D721Med (cell line): ENCODE measurements around the gene CEACAM8.

ENCODE experiments used
- DNase-seq: peaks from one replicate; pipeline ENCODE4 v3.0.0; 2011; ENCODE audit warnings: low spot score; ENCODE audit not compliant: insufficient read length
- FAIRE-seq: peaks from 2 replicates; lab custom pipeline; 2011; peaks lifted over from hg19 to GRCh38; lab: Jason Lieb, UNC
- TF ChIP-seq, protein P1 (sequence below): IDR thresholded peaks from 2 replicates; pipeline ENCODE4 v1.5.1; 2012; ENCODE audit warnings: mild to moderate bottlenecking, control low read depth; ENCODE audit not compliant: insufficient read depth; ENCODE audit errors: missing control alignments

Gene CEACAM8

DNA sequence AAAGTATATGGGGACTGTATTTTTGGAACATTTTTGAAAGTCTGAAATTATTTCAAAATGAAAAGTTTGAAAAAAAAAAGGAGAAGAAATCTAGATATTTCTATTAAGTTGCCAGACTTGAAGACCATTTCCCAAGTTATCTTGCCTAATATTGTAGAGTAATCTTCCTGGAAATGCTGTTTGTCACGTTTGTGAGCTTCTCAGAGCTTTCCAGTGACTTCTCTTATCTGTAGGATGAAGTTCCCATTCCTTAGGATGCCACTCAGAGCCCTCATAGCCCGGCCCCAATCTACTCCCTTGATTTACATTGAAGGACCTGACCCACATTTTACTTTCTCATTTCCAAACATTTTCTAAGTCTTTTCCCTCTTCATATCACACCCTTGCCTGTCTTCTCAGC lies 23.6 kb downstream of the CEACAM8 start:
- TF ChIP-seq, protein P1, sequence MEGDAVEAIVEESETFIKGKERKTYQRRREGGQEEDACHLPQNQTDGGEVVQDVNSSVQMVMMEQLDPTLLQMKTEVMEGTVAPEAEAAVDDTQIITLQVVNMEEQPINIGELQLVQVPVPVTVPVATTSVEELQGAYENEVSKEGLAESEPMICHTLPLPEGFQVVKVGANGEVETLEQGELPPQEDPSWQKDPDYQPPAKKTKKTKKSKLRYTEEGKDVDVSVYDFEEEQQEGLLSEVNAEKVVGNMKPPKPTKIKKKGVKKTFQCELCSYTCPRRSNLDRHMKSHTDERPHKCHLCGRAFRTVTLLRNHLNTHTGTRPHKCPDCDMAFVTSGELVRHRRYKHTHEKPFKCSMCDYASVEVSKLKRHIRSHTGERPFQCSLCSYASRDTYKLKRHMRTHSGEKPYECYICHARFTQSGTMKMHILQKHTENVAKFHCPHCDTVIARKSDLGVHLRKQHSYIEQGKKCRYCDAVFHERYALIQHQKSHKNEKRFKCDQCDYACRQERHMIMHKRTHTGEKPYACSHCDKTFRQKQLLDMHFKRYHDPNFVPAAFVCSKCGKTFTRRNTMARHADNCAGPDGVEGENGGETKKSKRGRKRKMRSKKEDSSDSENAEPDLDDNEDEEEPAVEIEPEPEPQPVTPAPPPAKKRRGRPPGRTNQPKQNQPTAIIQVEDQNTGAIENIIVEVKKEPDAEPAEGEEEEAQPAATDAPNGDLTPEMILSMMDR: no peak
- FAIRE-seq (no peak), DNase-seq (no peak)

DNA sequence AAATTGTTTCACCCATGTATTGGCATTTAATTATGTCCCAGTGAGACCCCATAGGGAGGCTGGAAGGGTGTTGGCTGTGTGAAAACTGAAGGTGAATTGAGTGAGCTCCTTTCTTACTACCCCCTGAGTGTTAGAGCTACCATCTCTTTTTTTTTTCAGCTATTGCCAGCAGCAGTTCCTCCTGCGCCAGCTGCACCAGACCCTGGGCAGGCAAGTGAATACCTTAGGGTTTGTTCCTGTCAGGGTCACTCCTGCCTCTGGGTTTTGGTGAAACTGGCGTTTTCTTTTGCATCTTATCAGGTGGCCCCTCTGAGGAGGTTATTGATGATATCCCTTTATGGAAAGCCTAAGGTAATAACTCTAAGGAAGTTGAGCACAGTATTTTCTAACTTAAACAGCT lies 25.5 kb downstream of the CEACAM8 start:
- FAIRE-seq: no peak
- TF ChIP-seq, protein P1: no peak
- DNase-seq: no peak

DNA sequence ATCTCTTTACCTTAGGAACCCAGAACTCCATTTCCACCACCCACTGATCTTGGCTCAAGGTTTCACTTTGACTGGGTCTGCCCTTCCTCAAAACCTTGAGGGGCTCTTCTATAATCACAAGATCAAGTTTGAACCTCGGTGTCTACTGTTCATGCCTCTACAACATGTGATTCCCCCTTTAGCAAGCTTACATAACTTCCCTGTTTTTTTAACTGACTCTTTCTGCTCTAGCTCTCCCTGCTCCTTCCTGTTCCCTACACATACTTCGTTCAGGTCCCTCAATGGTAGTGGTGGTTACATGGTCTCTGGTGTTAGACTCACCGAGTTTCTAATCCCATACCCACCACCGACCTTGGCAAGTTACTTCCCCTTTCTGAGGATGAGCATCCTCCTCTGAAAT lies 26.7 kb downstream of the CEACAM8 start:
- TF ChIP-seq, protein P1: no peak
- DNase-seq: no peak
- FAIRE-seq: no peak

DNA sequence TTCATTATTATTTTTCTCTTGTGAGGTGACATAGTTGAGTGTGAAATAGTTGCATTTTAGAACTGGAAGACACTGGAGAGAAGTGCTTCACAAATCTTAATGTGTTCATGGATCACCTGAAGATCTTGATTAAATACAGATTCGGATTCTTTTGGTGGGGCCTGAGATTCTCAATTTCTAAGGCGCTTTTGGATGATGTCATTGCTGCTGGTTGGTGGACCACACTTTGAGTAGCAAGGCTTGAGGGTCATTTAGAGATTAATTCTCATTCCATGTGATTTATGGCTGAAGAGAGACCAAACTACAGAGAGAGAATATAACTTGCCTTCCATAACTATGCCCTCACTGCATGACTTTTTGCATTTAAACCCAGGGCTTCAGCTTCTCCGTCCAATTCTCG lies 27.2 kb downstream of the CEACAM8 start:
- TF ChIP-seq, protein P1: no peak
- FAIRE-seq (no peak), DNase-seq (no peak)

DNA sequence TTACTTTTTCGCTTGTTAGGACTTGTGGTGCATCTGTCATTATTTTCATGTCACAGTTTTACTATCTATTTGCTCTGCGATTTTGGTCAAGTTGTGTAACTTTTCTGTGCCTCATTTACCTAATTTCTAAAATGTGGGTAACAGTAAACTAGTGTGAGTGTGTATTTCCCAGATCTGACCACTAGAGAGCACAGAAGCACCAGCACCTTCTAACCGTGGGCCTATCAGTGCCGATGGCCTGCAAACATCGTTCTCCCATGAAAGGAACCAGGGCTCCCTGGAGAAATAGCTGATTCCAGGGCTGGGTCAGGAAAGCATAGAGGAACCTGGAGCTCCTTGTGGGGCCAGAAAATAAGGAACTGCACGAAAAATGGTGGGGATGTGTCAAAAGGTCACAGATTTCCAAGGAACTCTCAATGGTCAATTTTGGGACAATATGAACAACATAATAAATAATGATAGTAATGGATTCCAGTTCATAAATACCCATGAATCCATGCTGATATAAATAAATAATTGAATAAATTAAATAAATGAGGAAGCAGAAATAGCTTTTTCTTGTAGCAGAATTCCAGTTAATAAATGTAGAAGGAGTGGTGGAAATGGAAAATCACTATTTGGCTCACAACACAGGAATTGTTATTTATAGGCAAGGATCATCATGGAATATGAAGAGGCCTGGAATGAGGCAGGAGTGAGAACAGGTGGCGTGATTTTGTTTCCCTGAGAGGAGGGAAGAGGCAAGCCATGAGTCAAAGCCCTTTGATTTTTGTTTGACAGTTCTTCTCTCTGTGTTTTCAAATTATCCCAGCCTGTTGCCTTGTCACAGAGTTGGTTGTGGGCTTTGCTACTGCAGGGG lies 31.1 kb downstream of the CEACAM8 start:
- DNase-seq (no peak), FAIRE-seq (no peak)
- TF ChIP-seq, protein P1: peak; percentile 53

DNA sequence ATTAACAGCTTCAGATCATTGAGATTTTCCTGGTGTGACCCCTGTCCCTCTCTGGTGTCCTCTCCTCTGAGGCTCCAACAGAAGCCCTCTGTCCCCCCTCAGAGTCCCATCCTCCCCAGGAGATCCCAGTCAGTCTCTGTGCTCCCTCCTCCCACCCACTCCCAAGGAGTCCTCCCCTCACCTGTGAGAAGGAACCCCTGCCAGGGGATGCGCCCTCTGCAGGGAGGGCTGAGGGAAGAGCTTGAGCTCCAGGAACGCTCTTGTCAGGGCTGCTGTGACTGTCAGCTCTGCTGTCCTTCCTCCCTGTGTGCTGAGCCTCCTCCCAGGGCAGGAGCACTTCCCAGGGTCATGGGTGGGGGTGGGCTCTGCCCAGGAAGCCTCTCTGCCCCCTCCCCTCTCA lies 33.2 kb downstream of the CEACAM8 start:
- FAIRE-seq (no peak), DNase-seq (no peak)
- TF ChIP-seq, protein P1: no peak

DNA sequence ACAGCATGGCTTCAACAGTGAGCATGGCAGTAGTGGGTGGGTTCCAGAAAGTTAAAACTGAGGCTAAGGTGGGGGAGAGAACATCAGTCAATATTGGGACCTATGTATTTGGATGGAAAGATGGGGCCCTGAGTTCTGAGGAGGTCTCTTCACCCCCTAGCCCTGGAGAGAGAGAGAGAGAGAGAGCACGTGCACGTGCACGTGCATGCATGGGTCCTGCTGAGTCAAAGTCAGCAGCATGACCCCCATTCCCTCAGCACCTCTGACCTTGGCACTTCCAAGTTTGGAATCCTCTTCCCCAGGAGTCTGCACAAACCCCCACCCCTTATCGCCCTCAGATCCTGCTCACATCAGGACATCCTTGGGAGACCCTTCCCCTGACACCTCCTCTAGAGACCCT lies 34.0 kb downstream of the CEACAM8 start:
- TF ChIP-seq, protein P1: no peak
- no peak for DNase-seq
- FAIRE-seq: no peak
